ACC112 (cell line): ENCODE data around the gene CRTC1.
"Not testable (repeated sequence)": the region's sequence is repeated elsewhere in the genome, so short reads cannot be mapped to it uniquely, and the experiment has no call there.

Experiments used
- H2AFZ ChIP-seq: fragments of 200-600 bp; sonication (generic); one replicate; pipeline ENCODE4 v1.6.0; 2017; ENCODE audit warnings: antibody characterized with exemption, low read length; ENCODE audit not compliant: unreplicated experiment
- H3K27ac ChIP-seq: fragments of 200-600 bp; sonication (generic); 2 replicates; pipeline ENCODE4 v1.5.1; 2014; ENCODE audit warnings: low read depth, mild to moderate bottlenecking, antibody characterized with exemption, low read length, moderate library complexity
- H3K27me3 ChIP-seq: fragments of 200-600 bp; sonication (generic); 2 replicates; pipeline ENCODE4 v1.6.1; 2014; ENCODE audit warnings: mild to moderate bottlenecking, antibody characterized with exemption, low read length, moderate library complexity, mixed read lengths; ENCODE audit not compliant: insufficient read depth
- H3K36me3 ChIP-seq: fragments of 200-600 bp; sonication (generic); 2 replicates; pipeline ENCODE4 v1.6.1; 2016; ENCODE audit warnings: mild to moderate bottlenecking, antibody characterized with exemption, low read length, moderate library complexity, mixed read lengths; ENCODE audit not compliant: insufficient read depth
- H3K4me1 ChIP-seq: fragments of 200-600 bp; sonication (generic); one replicate; pipeline ENCODE4 v1.6.1; 2016; ENCODE audit warnings: low read length, mixed read lengths; ENCODE audit not compliant: insufficient read depth, unreplicated experiment, control insufficient read depth
- H3K4me3 ChIP-seq: fragments of 200-600 bp; sonication (generic); 2 replicates; pipeline ENCODE4 v1.5.1; 2014; ENCODE audit warnings: mild to moderate bottlenecking, low read depth, low read length
- H3K79me2 ChIP-seq: fragments of 200-600 bp; sonication (generic); one replicate; pipeline ENCODE4 v1.6.0; 2016; ENCODE audit warnings: low read length; ENCODE audit not compliant: control insufficient read depth, unreplicated experiment, insufficient read depth

The CRTC1 gene

GRCh38 chr19:18731562-18732008, 48.1 kb downstream of the CRTC1 start:
- Histone ChIP-seq H3K4me1 (no peaks in the 10 kb centered on the region), H3K36me3 (no peaks in the 10 kb centered on the region)

GRCh38 chr19:18733196-18733647, 49.7 kb downstream of the CRTC1 start:
- H3K36me3 ChIP-seq, result no peaks in the 10 kb centered on the region
- H3K4me3 ChIP-seq, result no peak overlapping the region
- no peaks in the 10 kb centered on the region for H3K4me1 ChIP-seq
- H3K79me2 ChIP-seq, result no peaks in the 10 kb centered on the region
- no peak overlapping the region for H2AFZ ChIP-seq
- H3K27me3 ChIP-seq, result no peaks in the 10 kb centered on the region
- no peak overlapping the region for H3K27ac ChIP-seq

More at GRCh38 chr19:18731562-18732008, 48.1 kb downstream of the CRTC1 start:
- Histone ChIP-seq H3K27ac (no peak overlapping the region), H2AFZ (no peak overlapping the region), H3K4me3 (no peak overlapping the region), H3K79me2 (no peaks in the 10 kb centered on the region), H3K27me3 (no peaks in the 10 kb centered on the region)

GRCh38 chr19:18733762-18734332, 50.4 kb downstream of the CRTC1 start:
- H3K4me1 ChIP-seq, H3K36me3 ChIP-seq, H3K27ac ChIP-seq, H3K27me3 ChIP-seq, H3K79me2 ChIP-seq, H3K4me3 ChIP-seq, H2AFZ ChIP-seq: not testable (repeated sequence)

- Histone ChIP-seq H2AFZ (no peak overlapping the region), H3K79me2 (no peaks in the 10 kb centered on the region), H3K36me3 (no peaks in the 10 kb centered on the region), H3K4me1 (no peaks in the 10 kb centered on the region), H3K27ac (no peak overlapping the region), H3K27me3 (no peaks in the 10 kb centered on the region), H3K4me3 (no peak overlapping the region)
These were observed 51.8 kb downstream of the CRTC1 start for GRCh38 chr19:18735324-18735723.

- Histone ChIP-seq H3K36me3 (no peaks in the 10 kb centered on the region), H3K27me3 (no peaks in the 10 kb centered on the region), H3K4me3 (no peak overlapping the region), H2AFZ (no peak overlapping the region), H3K4me1 (no peaks in the 10 kb centered on the region), H3K27ac (no peak overlapping the region), H3K79me2 (no peaks in the 10 kb centered on the region)
These were observed 52.3 kb downstream of the CRTC1 start for GRCh38 chr19:18735752-18736151.

- no peaks in the 10 kb centered on the region for H3K4me1 ChIP-seq
- no peaks in the 10 kb centered on the region for H3K79me2 ChIP-seq
- H2AFZ ChIP-seq, result no peak overlapping the region
- H3K27me3 ChIP-seq, result no peaks in the 10 kb centered on the region
- no peaks in the 10 kb centered on the region for H3K36me3 ChIP-seq
- H3K4me3 ChIP-seq, result no peak overlapping the region
- no peak overlapping the region for H3K27ac ChIP-seq
These were observed 53.2 kb downstream of the CRTC1 start for GRCh38 chr19:18736415-18737336.

- Histone ChIP-seq H3K4me1 (no peaks in the 10 kb centered on the region), H2AFZ (no peak overlapping the region), H3K36me3 (no peaks in the 10 kb centered on the region), H3K27ac (no peak overlapping the region), H3K27me3 (no peaks in the 10 kb centered on the region), H3K79me2 (no peaks in the 10 kb centered on the region), H3K4me3 (no peak overlapping the region)
These were observed 54.0 kb downstream of the CRTC1 start for GRCh38 chr19:18737337-18737953.

GRCh38 chr19:18737954-18738351, 54.5 kb downstream of the CRTC1 start:
- no peaks in the 10 kb centered on the region for H3K4me1 ChIP-seq

GRCh38 chr19:18738961-18739690, 55.6 kb downstream of the CRTC1 start:
- no peaks in the 10 kb centered on the region for H3K4me1 ChIP-seq

More at GRCh38 chr19:18737954-18738351, 54.5 kb downstream of the CRTC1 start:
- Histone ChIP-seq H2AFZ (no peak overlapping the region), H3K79me2 (no peaks in the 10 kb centered on the region), H3K36me3 (no peaks in the 10 kb centered on the region), H3K27me3 (no peaks in the 10 kb centered on the region), H3K27ac (no peak overlapping the region), H3K4me3 (no peak overlapping the region)

More at GRCh38 chr19:18738961-18739690, 55.6 kb downstream of the CRTC1 start:
- H3K27ac ChIP-seq, result no peak overlapping the region
- H3K4me3 ChIP-seq, result no peak overlapping the region
- H3K79me2 ChIP-seq, result no peaks in the 10 kb centered on the region
- no peaks in the 10 kb centered on the region for H3K27me3 ChIP-seq
- H3K36me3 ChIP-seq, result no peaks in the 10 kb centered on the region
- H2AFZ ChIP-seq, result no peak overlapping the region
